Liver (tissue), 3 donors: Measurements from ENCODE around the gene RNASE4.

ENCODE experiments used
- EGR1 ChIP-seq, 2 donors: IDR thresholded peaks; 2 replicates each; pipeline ENCODE4 v1.6.1; 2016 to 2018; ENCODE audit warnings: antibody characterized with exemption in 2 of 2, low read depth in 2 of 2
- FOXA1 ChIP-seq: IDR thresholded peaks from 2 replicates; pipeline ENCODE4 v1.6.1; 2016; ENCODE audit warnings: antibody characterized with exemption
- GABPA ChIP-seq, 2 donors: IDR thresholded peaks in 1 of 2; conservative IDR thresholded peaks in 1 of 2; 2 replicates each; pipeline ENCODE4 v1.6.1; 2016; ENCODE audit warnings: antibody characterized with exemption in 2 of 2, mild to moderate bottlenecking in 1 of 2, moderate library complexity in 1 of 2
- RAD21 ChIP-seq, 2 donors: IDR thresholded peaks; 2 replicates each; pipeline ENCODE4 v1.6.1; 2016; ENCODE audit warnings: antibody characterized with exemption in 2 of 2, mild to moderate bottlenecking in 2 of 2
- RXRA ChIP-seq, 2 donors: IDR thresholded peaks; 2 replicates each; pipeline ENCODE4 v1.6.1; 2017 to 2018; ENCODE audit warnings: antibody characterized with exemption in 2 of 2, mild to moderate bottlenecking in 1 of 2
- SP1 ChIP-seq: IDR thresholded peaks from 2 replicates; pipeline ENCODE4 v1.6.1; 2018; ENCODE audit warnings: antibody characterized with exemption, mild to moderate bottlenecking
- TAF1 ChIP-seq: conservative IDR thresholded peaks from 2 replicates; pipeline ENCODE4 v1.6.1; 2016; ENCODE audit warnings: antibody characterized with exemption, mild to moderate bottlenecking
- TF ChIP-seq, protein P1 (sequence below): fragments of 150-350 bp; IDR thresholded peaks from 2 replicates; pipeline ENCODE4 v1.5.1; 2017; ENCODE audit warnings: improper control_type of control experiment, low read depth, low read length; ENCODE audit not compliant: missing input control
- TF ChIP-seq, protein P2 (sequence below): IDR thresholded peaks from 2 replicates; pipeline ENCODE4 v1.6.1; 2016; ENCODE audit warnings: antibody characterized with exemption
- TF ChIP-seq, protein P3 (sequence below): IDR thresholded peaks from 2 replicates; pipeline ENCODE4 v1.6.1; 2016; ENCODE audit warnings: antibody characterized with exemption
- donor health status: healthy.
- donor health status: healthy.

- TF ChIP-seq, protein P1, sequence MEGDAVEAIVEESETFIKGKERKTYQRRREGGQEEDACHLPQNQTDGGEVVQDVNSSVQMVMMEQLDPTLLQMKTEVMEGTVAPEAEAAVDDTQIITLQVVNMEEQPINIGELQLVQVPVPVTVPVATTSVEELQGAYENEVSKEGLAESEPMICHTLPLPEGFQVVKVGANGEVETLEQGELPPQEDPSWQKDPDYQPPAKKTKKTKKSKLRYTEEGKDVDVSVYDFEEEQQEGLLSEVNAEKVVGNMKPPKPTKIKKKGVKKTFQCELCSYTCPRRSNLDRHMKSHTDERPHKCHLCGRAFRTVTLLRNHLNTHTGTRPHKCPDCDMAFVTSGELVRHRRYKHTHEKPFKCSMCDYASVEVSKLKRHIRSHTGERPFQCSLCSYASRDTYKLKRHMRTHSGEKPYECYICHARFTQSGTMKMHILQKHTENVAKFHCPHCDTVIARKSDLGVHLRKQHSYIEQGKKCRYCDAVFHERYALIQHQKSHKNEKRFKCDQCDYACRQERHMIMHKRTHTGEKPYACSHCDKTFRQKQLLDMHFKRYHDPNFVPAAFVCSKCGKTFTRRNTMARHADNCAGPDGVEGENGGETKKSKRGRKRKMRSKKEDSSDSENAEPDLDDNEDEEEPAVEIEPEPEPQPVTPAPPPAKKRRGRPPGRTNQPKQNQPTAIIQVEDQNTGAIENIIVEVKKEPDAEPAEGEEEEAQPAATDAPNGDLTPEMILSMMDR = no peak
- TF ChIP-seq RAD21 (IDR thresholded peaks at IDR 0.05) (no peak), TAF1 (no peak), RXRA (IDR thresholded peaks at IDR 0.05) (no peak), EGR1 (IDR thresholded peaks at IDR 0.05; ENCODE audit: low read depth in 2 of 2) (no peak), GABPA (IDR thresholded peaks at IDR 0.05 in 1 of 2, conservative IDR thresholded peaks at IDR 0.05 in 1 of 2) (no peak), SP1 (no peak), FOXA1 (no peak)
- TF ChIP-seq, protein P2, sequence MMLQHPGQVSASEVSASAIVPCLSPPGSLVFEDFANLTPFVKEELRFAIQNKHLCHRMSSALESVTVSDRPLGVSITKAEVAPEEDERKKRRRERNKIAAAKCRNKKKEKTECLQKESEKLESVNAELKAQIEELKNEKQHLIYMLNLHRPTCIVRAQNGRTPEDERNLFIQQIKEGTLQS = no peak
- TF ChIP-seq, protein P3, sequence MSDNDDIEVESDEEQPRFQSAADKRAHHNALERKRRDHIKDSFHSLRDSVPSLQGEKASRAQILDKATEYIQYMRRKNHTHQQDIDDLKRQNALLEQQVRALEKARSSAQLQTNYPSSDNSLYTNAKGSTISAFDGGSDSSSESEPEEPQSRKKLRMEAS = no peak
Observed at GRCh38 chr14:20723488-20723887, 39.1 kb downstream of the RNASE4 start.
